GM23338 (cell line): Measurements from ENCODE around the gene SCG5. TPM values are rescaled to one million over a fixed set of nuclear protein-coding genes. Genes with fewer than 3 reads are reported as not detected.

Experiments used
- ATAC-seq: fragments of 200-7000 bp; cut with Tn5 transposase; 3 replicates; pipeline ENCODE4 v1.9.1; 2020
- DNase-seq: peaks from one replicate; pipeline ENCODE4 v3.0.0-alpha.2; 2015; ENCODE audit warnings: low spot score
- H2AFZ ChIP-seq: fragments of 200-600 bp; sonication (generic); 2 replicates; pipeline ENCODE4 v1.8.0; 2016; ENCODE audit warnings: antibody characterized with exemption, mild to moderate bottlenecking, moderate library complexity
- H3F3A ChIP-seq: fragments of 200-600 bp; sonication (generic); replicated peaks from 2 replicates; pipeline ENCODE4 v1.8.0; 2017; ENCODE audit warnings: antibody characterized with exemption, mixed run types, low read depth
- H3K27ac ChIP-seq: fragments of 200-600 bp; sonication (generic); 2 replicates; pipeline ENCODE4 v1.6.1; 2016; ENCODE audit warnings: low read depth
- H3K27me3 ChIP-seq: fragments of 200-600 bp; sonication (generic); 2 replicates; pipeline ENCODE4 v1.8.0; 2016; ENCODE audit warnings: mild to moderate bottlenecking, mixed run types, moderate library complexity; ENCODE audit not compliant: insufficient read depth
- H3K36me3 ChIP-seq: fragments of 200-600 bp; sonication (generic); 2 replicates; pipeline ENCODE4 v1.8.0; 2016; ENCODE audit warnings: mild to moderate bottlenecking; ENCODE audit not compliant: insufficient read depth
- H3K4me1 ChIP-seq: fragments of 200-600 bp; sonication (generic); 2 replicates; pipeline ENCODE4 v1.8.0; 2016; ENCODE audit warnings: mild to moderate bottlenecking, moderate library complexity; ENCODE audit not compliant: insufficient read depth
- H3K4me2 ChIP-seq: fragments of 200-600 bp; sonication (generic); 2 replicates; pipeline ENCODE4 v1.7.1; 2017; ENCODE audit warnings: mixed run types
- H3K4me3 ChIP-seq: fragments of 200-600 bp; sonication (generic); 2 replicates; pipeline ENCODE4 v1.6.1; 2016; ENCODE audit warnings: mixed run types
- H3K79me2 ChIP-seq: fragments of 200-600 bp; sonication (generic); replicated peaks from 2 replicates; pipeline ENCODE4 v1.8.0; 2017; ENCODE audit warnings: mild to moderate bottlenecking; ENCODE audit not compliant: insufficient read depth
- H3K9me2 ChIP-seq: fragments of 200-600 bp; sonication (generic); 2 replicates; pipeline ENCODE4 v1.8.0; 2017; ENCODE audit not compliant: insufficient read depth
- H4K20me1 ChIP-seq: fragments of 200-600 bp; sonication (generic); replicated peaks from 2 replicates; pipeline ENCODE4 v1.8.0; 2017; ENCODE audit warnings: mild to moderate bottlenecking; ENCODE audit not compliant: insufficient read depth
- H3K27ac Mint-ChIP-seq: 2 replicates; pipeline ENCODE4 v1.8.0; 2020; ENCODE audit warnings: inconsistent platforms, mild to moderate bottlenecking, moderate library complexity, mixed read lengths
- H3K27me3 Mint-ChIP-seq: 3 replicates; pipeline ENCODE4 v1.8.0; 2022; ENCODE audit warnings: low read depth, mild to moderate bottlenecking, moderate library complexity, mixed read lengths, inconsistent platforms; ENCODE audit not compliant: insufficient read depth, poor library complexity
- H3K36me3 Mint-ChIP-seq: 3 replicates; pipeline ENCODE4 v1.8.0; 2021; ENCODE audit warnings: low read depth, mild to moderate bottlenecking, inconsistent platforms, moderate library complexity, mixed read lengths
- H3K4me1 Mint-ChIP-seq: 3 replicates; pipeline ENCODE4 v1.8.0; 2020; ENCODE audit warnings: mild to moderate bottlenecking, inconsistent platforms, mixed read lengths
- H3K4me3 Mint-ChIP-seq: 3 replicates; pipeline ENCODE4 v1.8.0; 2021; ENCODE audit warnings: moderate library complexity, mild to moderate bottlenecking, inconsistent platforms, mixed read lengths
- H3K9me3 Mint-ChIP-seq: 3 replicates; pipeline ENCODE4 v1.8.0; 2020; ENCODE audit warnings: moderate library complexity, mild to moderate bottlenecking, inconsistent platforms, mixed read lengths
- CREB1 ChIP-seq: fragments of 250-450 bp; sonication (Bioruptor Pico); IDR thresholded peaks from 2 replicates; pipeline ENCODE4 v1.5.0; 2020; ENCODE audit warnings: low read depth, mild to moderate bottlenecking, moderate library complexity
- CTCF ChIP-seq, 2 experiments: fragments of 200-600 bp in 1 of 2; sonication (generic) in 1 of 2; conservative IDR thresholded peaks; 2 replicates each; pipeline versions ENCODE4 v1.5.1 to v1.6.1; 2016 to 2017; ENCODE audit warnings: antibody characterized with exemption in 2 of 2, low read depth in 2 of 2, mild to moderate bottlenecking in 2 of 2, moderate library complexity in 1 of 2
- EZH2phosphoT487 ChIP-seq: fragments of 200-600 bp; sonication (generic); IDR thresholded peaks from one replicate; pipeline ENCODE4 v1.8.1; 2018; ENCODE audit warnings: antibody characterized with exemption; ENCODE audit not compliant: unreplicated experiment
- NANOG ChIP-seq: IDR thresholded peaks from 2 replicates; pipeline ENCODE4 v1.6.1; 2016; ENCODE audit warnings: antibody characterized with exemption, borderline replicate concordance
- POLR2AphosphoS5 ChIP-seq: IDR thresholded peaks from 2 replicates; pipeline ENCODE4 v1.6.1; 2016; ENCODE audit warnings: antibody characterized with exemption, low read depth
- STAT1 ChIP-seq: IDR thresholded peaks from one replicate; pipeline ENCODE4 v1.6.1; 2016; ENCODE audit warnings: antibody characterized with exemption; ENCODE audit not compliant: unreplicated experiment
- ZNF114 ChIP-seq: fragments of 250-450 bp; sonication (Bioruptor Pico); IDR thresholded peaks from 2 replicates; pipeline ENCODE4 v1.5.0; 2020; ENCODE audit warnings: mild to moderate bottlenecking, moderate library complexity
- ZNF331 ChIP-seq: fragments of 250-450 bp; sonication (Bioruptor Pico); IDR thresholded peaks from 2 replicates; pipeline ENCODE4 v1.5.0; 2020; ENCODE audit warnings: low read depth, mild to moderate bottlenecking, moderate library complexity
- ZNF462 ChIP-seq: fragments of 250-450 bp; sonication (Bioruptor Pico); IDR thresholded peaks from 2 replicates; pipeline ENCODE4 v1.5.0; 2020; ENCODE audit warnings: mild to moderate bottlenecking, moderate library complexity
- polyA plus RNA-seq: library from polyadenylated mRNA; unstranded; fragments of >200 nt; fragmentation: Nextera tagmentation; extraction: Ambion mirVana; gene quantifications from 2 replicates; pipeline ENCODE4 v1.2.1, GENCODE V29; 2016
- total RNA-seq: library from RNA; depleted of rRNA; stranded (reverse); fragments of >200 nt; shearing (Covaris generic); gene quantifications from 2 replicates; pipeline ENCODE4 v1.2.3, GENCODE V29; 2014
- TF ChIP-seq, protein P1 (sequence below): IDR thresholded peaks from one replicate; pipeline ENCODE4 v1.6.1; 2018; ENCODE audit warnings: antibody characterized with exemption; ENCODE audit not compliant: unreplicated experiment

SCG5 gene
- total and polyA plus RNA-seq, 2 experiments from 2014 or later, result 48.1 to 73.3 TPM

GRCh38 chr15:32700501-32701150 lies 59.1 kb downstream of the SCG5 start:
- Mint-ChIP-seq H3K27ac (no peak overlapping the region), H3K27me3 (no peaks in the 10 kb centered on the region), H3K36me3 (peaks cover 7% of the 10 kb centered on the region; the same call in 1 of the 3 replicates), H3K9me3 (peaks cover 3% of the 10 kb centered on the region; the same call in 2 of the 3 replicates), H3K4me3 (no peak overlapping the region), H3K4me1 (peaks cover 12% of the 10 kb centered on the region; the same call in 2 of the 3 replicates)
- TF ChIP-seq POLR2AphosphoS5 (no peak), CREB1 (CRISPR knock-in tag) (no peak), ZNF114 (CRISPR knock-in tag) (no peak), ZNF462 (no peak), ZNF331 (CRISPR knock-in tag) (no peak), NANOG (no peak), CTCF (conservative IDR thresholded peaks at IDR 0.05; ENCODE audit: low read depth in 2 of 2) (no peak), EZH2phosphoT487 (no peak), STAT1 (no peak)
- TF ChIP-seq, protein P1, sequence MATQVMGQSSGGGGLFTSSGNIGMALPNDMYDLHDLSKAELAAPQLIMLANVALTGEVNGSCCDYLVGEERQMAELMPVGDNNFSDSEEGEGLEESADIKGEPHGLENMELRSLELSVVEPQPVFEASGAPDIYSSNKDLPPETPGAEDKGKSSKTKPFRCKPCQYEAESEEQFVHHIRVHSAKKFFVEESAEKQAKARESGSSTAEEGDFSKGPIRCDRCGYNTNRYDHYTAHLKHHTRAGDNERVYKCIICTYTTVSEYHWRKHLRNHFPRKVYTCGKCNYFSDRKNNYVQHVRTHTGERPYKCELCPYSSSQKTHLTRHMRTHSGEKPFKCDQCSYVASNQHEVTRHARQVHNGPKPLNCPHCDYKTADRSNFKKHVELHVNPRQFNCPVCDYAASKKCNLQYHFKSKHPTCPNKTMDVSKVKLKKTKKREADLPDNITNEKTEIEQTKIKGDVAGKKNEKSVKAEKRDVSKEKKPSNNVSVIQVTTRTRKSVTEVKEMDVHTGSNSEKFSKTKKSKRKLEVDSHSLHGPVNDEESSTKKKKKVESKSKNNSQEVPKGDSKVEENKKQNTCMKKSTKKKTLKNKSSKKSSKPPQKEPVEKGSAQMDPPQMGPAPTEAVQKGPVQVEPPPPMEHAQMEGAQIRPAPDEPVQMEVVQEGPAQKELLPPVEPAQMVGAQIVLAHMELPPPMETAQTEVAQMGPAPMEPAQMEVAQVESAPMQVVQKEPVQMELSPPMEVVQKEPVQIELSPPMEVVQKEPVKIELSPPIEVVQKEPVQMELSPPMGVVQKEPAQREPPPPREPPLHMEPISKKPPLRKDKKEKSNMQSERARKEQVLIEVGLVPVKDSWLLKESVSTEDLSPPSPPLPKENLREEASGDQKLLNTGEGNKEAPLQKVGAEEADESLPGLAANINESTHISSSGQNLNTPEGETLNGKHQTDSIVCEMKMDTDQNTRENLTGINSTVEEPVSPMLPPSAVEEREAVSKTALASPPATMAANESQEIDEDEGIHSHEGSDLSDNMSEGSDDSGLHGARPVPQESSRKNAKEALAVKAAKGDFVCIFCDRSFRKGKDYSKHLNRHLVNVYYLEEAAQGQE, result no peak
- Histone ChIP-seq H4K20me1 (no peaks in the 10 kb centered on the region), H3K4me1 (0 out of 2 replicates have a peak, but pooled peaks cover 3% of the 10 kb centered on the region), H3K9me2 (0 out of 2 replicates have a peak, but pooled peaks cover 4% of the 10 kb centered on the region), H3K4me2 (no peak overlapping the region), H3K4me3 (no peak overlapping the region), H3K79me2 (no peaks in the 10 kb centered on the region), H3K36me3 (no peaks in the 10 kb centered on the region; the same call in 1 of the 2 replicates), H3K27ac (no peak overlapping the region), H3K27me3 (no peaks in the 10 kb centered on the region), H3F3A (no peaks in the 10 kb centered on the region), H2AFZ (no peak overlapping the region)
- no peak for DNase-seq
- no peak for ATAC-seq
